DOHH2 (cell line): ENCODE measurements around the gene SHC3.

Experiments used
- EZH2phosphoT487 ChIP-seq: fragments of 200-600 bp; sonication (generic); IDR thresholded peaks from 2 replicates; pipeline ENCODE4 v1.6.1; 2017; ENCODE audit warnings: borderline replicate concordance, mild to moderate bottlenecking, antibody characterized with exemption, low read length, moderate library complexity, mixed read lengths
- TF ChIP-seq, protein P1 (sequence below): fragments of 200-600 bp; sonication (generic); IDR thresholded peaks from one replicate; pipeline ENCODE4 v1.5.1; 2014; ENCODE audit warnings: antibody characterized with exemption, mild to moderate bottlenecking, low read depth, low read length; ENCODE audit not compliant: poor library complexity, severe bottlenecking

DNA sequence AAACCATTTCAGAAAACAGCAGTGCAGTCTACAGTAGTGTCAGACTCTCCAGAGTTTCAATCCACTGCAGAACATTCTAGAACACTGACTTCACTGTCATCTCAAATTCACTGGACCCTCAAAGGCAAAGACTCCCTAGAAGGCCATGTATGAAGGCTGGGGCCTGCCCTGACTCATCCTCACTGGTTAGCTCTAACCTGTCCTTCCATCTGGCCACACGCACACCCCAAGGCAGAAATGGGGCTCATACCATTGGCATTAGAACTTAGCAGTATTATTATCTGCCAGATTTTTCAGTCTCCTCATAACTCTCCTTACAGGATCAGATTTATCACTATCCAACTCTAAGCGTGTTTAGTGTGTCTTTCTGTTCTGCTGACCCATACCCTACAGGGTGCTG, 166.9 kb downstream of the SHC3 start:
- TF ChIP-seq, protein P1, sequence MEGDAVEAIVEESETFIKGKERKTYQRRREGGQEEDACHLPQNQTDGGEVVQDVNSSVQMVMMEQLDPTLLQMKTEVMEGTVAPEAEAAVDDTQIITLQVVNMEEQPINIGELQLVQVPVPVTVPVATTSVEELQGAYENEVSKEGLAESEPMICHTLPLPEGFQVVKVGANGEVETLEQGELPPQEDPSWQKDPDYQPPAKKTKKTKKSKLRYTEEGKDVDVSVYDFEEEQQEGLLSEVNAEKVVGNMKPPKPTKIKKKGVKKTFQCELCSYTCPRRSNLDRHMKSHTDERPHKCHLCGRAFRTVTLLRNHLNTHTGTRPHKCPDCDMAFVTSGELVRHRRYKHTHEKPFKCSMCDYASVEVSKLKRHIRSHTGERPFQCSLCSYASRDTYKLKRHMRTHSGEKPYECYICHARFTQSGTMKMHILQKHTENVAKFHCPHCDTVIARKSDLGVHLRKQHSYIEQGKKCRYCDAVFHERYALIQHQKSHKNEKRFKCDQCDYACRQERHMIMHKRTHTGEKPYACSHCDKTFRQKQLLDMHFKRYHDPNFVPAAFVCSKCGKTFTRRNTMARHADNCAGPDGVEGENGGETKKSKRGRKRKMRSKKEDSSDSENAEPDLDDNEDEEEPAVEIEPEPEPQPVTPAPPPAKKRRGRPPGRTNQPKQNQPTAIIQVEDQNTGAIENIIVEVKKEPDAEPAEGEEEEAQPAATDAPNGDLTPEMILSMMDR: no peak
- TF ChIP-seq EZH2phosphoT487: no peak
